A549 (cell line): Measurements from ENCODE around the gene FAM131B.

Source experiments
- CHD2 ChIP-seq: fragments of 150-350 bp; IDR thresholded peaks from 2 replicates; pipeline ENCODE4 v1.6.1; 2014; ENCODE audit warnings: low read length; ENCODE audit not compliant: partially characterized antibody
- EHMT2 ChIP-seq: fragments of 200-600 bp; sonication (generic); IDR thresholded peaks from 2 replicates; pipeline ENCODE4 v1.6.1; 2016; ENCODE audit warnings: antibody characterized with exemption, low read depth, mild to moderate bottlenecking, moderate library complexity
- KDM1A ChIP-seq: fragments of 200-600 bp; sonication (generic); IDR thresholded peaks from 2 replicates; pipeline ENCODE4 v1.6.1; 2016; ENCODE audit warnings: low read depth, mild to moderate bottlenecking
- MYC ChIP-seq: IDR thresholded peaks from 2 replicates; pipeline ENCODE4 v1.6.1; 2012; ENCODE audit warnings: mild to moderate bottlenecking, inconsistent platforms, low read length, improper control_type of control experiment, borderline replicate concordance
- NR3C1 ChIP-seq: fragments of >200 bp; sonication (Bioruptor Twin); formaldehyde crosslinking; IDR thresholded peaks from 3 replicates; pipeline ENCODE4 v1.6.1; 2017
- POLR2A ChIP-seq: IDR thresholded peaks from 2 replicates; pipeline ENCODE4 v1.6.1; 2012; ENCODE audit warnings: mild to moderate bottlenecking, low read length
- TP53 ChIP-seq: fragments of 250-450 bp; sonication (Bioruptor Pico); IDR thresholded peaks from 2 replicates; pipeline ENCODE4 v1.5.0; 2021; ENCODE audit warnings: mild to moderate bottlenecking, moderate library complexity
- ZFP36 ChIP-seq: fragments of 450-650 bp; IDR thresholded peaks from 2 replicates; pipeline ENCODE4 v1.6.1; 2014; ENCODE audit warnings: borderline replicate concordance; ENCODE audit not compliant: partially characterized antibody
- ZNF302 ChIP-seq: fragments of 250-450 bp; sonication (Bioruptor Pico); IDR thresholded peaks from 2 replicates; pipeline ENCODE4 v1.9.0; 2021; ENCODE audit warnings: inconsistent platforms, mild to moderate bottlenecking, moderate library complexity
- ZSCAN20 ChIP-seq: fragments of 250-450 bp; sonication (Bioruptor Pico); IDR thresholded peaks from 2 replicates; pipeline ENCODE4 v1.8.0; 2022; ENCODE audit warnings: mild to moderate bottlenecking, moderate library complexity
- TF ChIP-seq, protein P1 (sequence below): fragments of >200 bp; sonication (Bioruptor Twin); formaldehyde crosslinking; IDR thresholded peaks from 3 replicates; pipeline ENCODE4 v1.5.1; 2016
- TF ChIP-seq, protein P2 (sequence below): IDR thresholded peaks from 2 replicates; pipeline ENCODE4 v1.6.1; 2012

DNA sequence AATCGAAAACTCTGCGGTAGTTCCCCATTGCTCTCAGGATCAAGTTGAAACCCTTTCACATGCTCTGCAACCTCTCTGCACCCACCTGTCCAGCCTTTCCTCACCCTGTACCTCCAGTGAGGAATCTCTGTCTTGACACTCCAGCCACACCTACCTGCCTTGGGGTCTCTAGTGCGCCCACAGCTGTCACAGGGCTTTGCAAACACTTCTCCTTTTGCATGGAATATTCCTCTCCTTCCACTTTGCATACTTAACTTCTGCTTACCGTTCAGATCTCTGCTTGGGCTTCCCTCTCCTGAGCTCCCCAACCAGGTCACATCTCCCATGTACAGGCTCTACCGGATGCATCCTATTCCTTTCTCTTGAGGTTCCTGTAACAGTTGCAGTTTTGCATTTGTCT lies 12.0 kb upstream of the FAM131B start:
- no peak for TF ChIP-seq POLR2A
- TF ChIP-seq, protein P1, sequence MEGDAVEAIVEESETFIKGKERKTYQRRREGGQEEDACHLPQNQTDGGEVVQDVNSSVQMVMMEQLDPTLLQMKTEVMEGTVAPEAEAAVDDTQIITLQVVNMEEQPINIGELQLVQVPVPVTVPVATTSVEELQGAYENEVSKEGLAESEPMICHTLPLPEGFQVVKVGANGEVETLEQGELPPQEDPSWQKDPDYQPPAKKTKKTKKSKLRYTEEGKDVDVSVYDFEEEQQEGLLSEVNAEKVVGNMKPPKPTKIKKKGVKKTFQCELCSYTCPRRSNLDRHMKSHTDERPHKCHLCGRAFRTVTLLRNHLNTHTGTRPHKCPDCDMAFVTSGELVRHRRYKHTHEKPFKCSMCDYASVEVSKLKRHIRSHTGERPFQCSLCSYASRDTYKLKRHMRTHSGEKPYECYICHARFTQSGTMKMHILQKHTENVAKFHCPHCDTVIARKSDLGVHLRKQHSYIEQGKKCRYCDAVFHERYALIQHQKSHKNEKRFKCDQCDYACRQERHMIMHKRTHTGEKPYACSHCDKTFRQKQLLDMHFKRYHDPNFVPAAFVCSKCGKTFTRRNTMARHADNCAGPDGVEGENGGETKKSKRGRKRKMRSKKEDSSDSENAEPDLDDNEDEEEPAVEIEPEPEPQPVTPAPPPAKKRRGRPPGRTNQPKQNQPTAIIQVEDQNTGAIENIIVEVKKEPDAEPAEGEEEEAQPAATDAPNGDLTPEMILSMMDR: no peak
- no peak for TF ChIP-seq MYC
- no peak for TF ChIP-seq KDM1A
- TF ChIP-seq, protein P2, sequence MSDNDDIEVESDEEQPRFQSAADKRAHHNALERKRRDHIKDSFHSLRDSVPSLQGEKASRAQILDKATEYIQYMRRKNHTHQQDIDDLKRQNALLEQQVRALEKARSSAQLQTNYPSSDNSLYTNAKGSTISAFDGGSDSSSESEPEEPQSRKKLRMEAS: no peak
- TF ChIP-seq NR3C1: no peak
- TF ChIP-seq ZSCAN20 (CRISPR knock-in tag): no peak
- no peak for TF ChIP-seq ZNF302
- no peak for TF ChIP-seq ZFP36
- no peak for TF ChIP-seq EHMT2
- no peak for TF ChIP-seq CHD2
- TF ChIP-seq TP53 (CRISPR knock-in tag): no peak
